K562 (cell line): Measurements from ENCODE around the gene OVOL1. TPM values are rescaled to one million over a fixed set of nuclear protein-coding genes. Genes with fewer than 3 reads are reported as not detected.

ENCODE experiments used
- ATAC-seq: fragments of 200-7000 bp; cut with Tn5 transposase; 3 replicates; pipeline ENCODE4 v1.9.1; 2020; ENCODE audit warnings: moderate library complexity
- BruUV-seq: library from RNA; stranded (reverse); fragments of 400-500 nt; replicated peaks from 2 replicates; lab custom pipeline; 2021; lab: Mats Ljungman, UMichigan
- CTCF ChIA-PET: fragments of 300-600 bp; formaldehyde crosslinking; extraction: SDS; loops from one replicate; lab custom pipeline; 2021; ENCODE audit warnings: low intra/inter-chr PET ratio; lab: Yijun Ruan, JAX
- POLR2A ChIA-PET: fragments of 300-600, 350-650 bp; sonication (Branson Sonifier 250); formaldehyde crosslinking; extraction: SDS; loops from one replicate; lab custom pipeline; 2021; ENCODE audit warnings: antibody characterized with exemption, inconsistent platforms; lab: Yijun Ruan, JAX
- DNase-seq, 4 experiments: peaks; one replicate each; pipeline versions ENCODE4 v3.0.0 to v3.0.0-alpha.2; 2011 to 2018; ENCODE audit warnings: low spot score in 3 of 4, mixed read lengths in 3 of 4; ENCODE audit errors: extremely low read depth in 1 of 4
- FAIRE-seq: peaks from 2 replicates; lab custom pipeline; 2011; peaks lifted over from hg19 to GRCh38; lab: Jason Lieb, UNC
- H2AFZ ChIP-seq: 2 replicates; pipeline ENCODE4 v1.6.0; 2011; ENCODE audit warnings: low read depth, low read length, control low read depth, inconsistent platforms
- H3K27ac ChIP-seq: fragments of 200-600 bp; 3 replicates; pipeline ENCODE4 v1.8.0; 2011; ENCODE audit warnings: low read depth, mild to moderate bottlenecking, control low read depth, inconsistent platforms, low read length, moderate library complexity, mixed read lengths; ENCODE audit errors: extremely low read depth
- H3K27me3 ChIP-seq, 2 experiments: fragments of 300-600 bp in 1 of 2; 2 replicates in 1 of 2; 3 replicates in 1 of 2; pipeline versions ENCODE4 v1.6.0 to v1.8.0; 2011; ENCODE audit warnings: inconsistent platforms in 2 of 2, low read length in 2 of 2, mild to moderate bottlenecking in 1 of 2, mixed read lengths in 1 of 2, moderate library complexity in 1 of 2; ENCODE audit not compliant: control insufficient read depth in 2 of 2, insufficient read depth in 2 of 2
- H3K36me3 ChIP-seq: fragments of 300-600 bp; 3 replicates; pipeline ENCODE4 v1.8.0; 2011; ENCODE audit warnings: mild to moderate bottlenecking, low read length, inconsistent platforms; ENCODE audit not compliant: control insufficient read depth, insufficient read depth
- H3K4me1 ChIP-seq, 2 experiments: fragments of 200-600 bp in 1 of 2; replicated peaks in 1 of 2; 2 replicates in 1 of 2; 3 replicates in 1 of 2; pipeline versions ENCODE4 v1.5.1 to v1.8.0; 2011; ENCODE audit warnings: inconsistent platforms in 2 of 2, low read length in 2 of 2, mild to moderate bottlenecking in 1 of 2, mixed read lengths in 1 of 2, moderate library complexity in 1 of 2; ENCODE audit not compliant: control insufficient read depth in 2 of 2, insufficient read depth in 2 of 2
- H3K4me2 ChIP-seq: 2 replicates; pipeline ENCODE4 v1.6.1; 2011; ENCODE audit warnings: low read length, control low read depth, inconsistent platforms, mixed read lengths; ENCODE audit not compliant: insufficient read depth
- H3K4me3 ChIP-seq: fragments of 200-600 bp; sonication (generic), shearing (Covaris generic); 2 replicates; pipeline ENCODE4 v1.5.1; 2016; ENCODE audit warnings: control low read depth, inconsistent platforms
- H3K79me2 ChIP-seq: fragments of 200-600 bp; 3 replicates; pipeline ENCODE4 v1.8.0; 2011; ENCODE audit warnings: low read length, inconsistent platforms; ENCODE audit not compliant: control insufficient read depth, insufficient read depth
- H3K9ac ChIP-seq, 2 experiments: 2 replicates each; pipeline versions ENCODE4 v1.6.0 to v1.6.1; 2011; ENCODE audit warnings: low read depth in 2 of 2, low read length in 2 of 2, control low read depth in 1 of 2, inconsistent platforms in 1 of 2, mild to moderate bottlenecking in 1 of 2, mixed read lengths in 1 of 2; ENCODE audit not compliant: insufficient read depth in 1 of 2
- H3K9me1 ChIP-seq: one replicate; pipeline ENCODE4 v1.6.0; 2011; ENCODE audit warnings: inconsistent platforms, mild to moderate bottlenecking, low read length, moderate library complexity; ENCODE audit not compliant: control insufficient read depth, insufficient read depth
- H3K9me3 ChIP-seq: replicated peaks from 2 replicates; pipeline ENCODE4 v1.5.1; 2011; ENCODE audit warnings: low read depth, low read length, inconsistent platforms; ENCODE audit not compliant: control insufficient read depth, insufficient read depth
- H4K20me1 ChIP-seq: replicated peaks from 2 replicates; pipeline ENCODE4 v1.6.1; 2011; ENCODE audit warnings: low read length, inconsistent platforms, mixed read lengths; ENCODE audit not compliant: control insufficient read depth, insufficient read depth
- ETS2 ChIP-seq: IDR thresholded peaks from 2 replicates; pipeline ENCODE4 v1.6.1; 2016; ENCODE audit warnings: borderline replicate concordance, missing genetic modification characterization, mild to moderate bottlenecking, moderate library complexity, missing compliant biosample characterization; ENCODE audit not compliant: poor library complexity, severe bottlenecking
- KAT7 ChIP-seq: sonication (generic); formaldehyde crosslinking; IDR thresholded peaks from 2 replicates; pipeline ENCODE4 v1.8.0; 2022; ENCODE audit warnings: missing genetic modification reagents, mild to moderate bottlenecking, borderline replicate concordance
- MXI1 ChIP-seq: IDR thresholded peaks from 2 replicates; pipeline ENCODE4 v1.6.1; 2011; ENCODE audit warnings: low read depth, mild to moderate bottlenecking, improper control_type of control experiment, low read length
- NFIX ChIP-seq: fragments of 250-450 bp; sonication (Bioruptor Pico); IDR thresholded peaks from 2 replicates; pipeline ENCODE4 v1.4.0; 2020; ENCODE audit warnings: low read depth, mild to moderate bottlenecking, moderate library complexity
- OTX1 ChIP-seq: fragments of 450-650 bp; formaldehyde crosslinking; IDR thresholded peaks from 2 replicates; pipeline ENCODE4 v1.4.0; 2022; ENCODE audit warnings: mild to moderate bottlenecking
- POLR3G ChIP-seq: IDR thresholded peaks from 2 replicates; pipeline ENCODE4 v1.6.1; 2011; ENCODE audit not compliant: insufficient read length, insufficient replicate concordance; ENCODE audit errors: extremely low read depth
- PTRF ChIP-seq: fragments of 450-650 bp; IDR thresholded peaks from 2 replicates; pipeline ENCODE4 v1.6.1; 2016; ENCODE audit warnings: mild to moderate bottlenecking, missing genetic modification characterization, missing compliant biosample characterization
- RAD21 ChIP-seq, 2 experiments: fragments of 250-450 bp in 1 of 2; fragments of 450-650 bp in 1 of 2; sonication (Bioruptor Pico) in 1 of 2; formaldehyde crosslinking in 1 of 2; IDR thresholded peaks in 1 of 2; conservative IDR thresholded peaks in 1 of 2; 2 replicates each; pipeline versions ENCODE4 v1.4.0 to v1.8.0; 2020 to 2022; ENCODE audit warnings: mild to moderate bottlenecking in 2 of 2, moderate library complexity in 1 of 2
- SRSF7 ChIP-seq: fragments of 200-400 bp; formaldehyde crosslinking; optimal IDR thresholded peaks from 2 replicates; pipeline ENCODE3; 2017; ENCODE audit warnings: mild to moderate bottlenecking, low read depth, low read length
- TAF7 ChIP-seq: fragments of 450-650 bp; IDR thresholded peaks from 2 replicates; pipeline ENCODE4 v1.6.1; 2016; ENCODE audit warnings: missing genetic modification characterization, missing compliant biosample characterization
- TAL1 ChIP-seq: fragments of 450-650 bp; IDR thresholded peaks from 2 replicates; pipeline ENCODE4 v1.6.1; 2016; ENCODE audit warnings: mild to moderate bottlenecking
- ZMIZ1 ChIP-seq, 2 experiments: fragments of 150-350 bp in 1 of 2; IDR thresholded peaks; 2 replicates each; pipeline ENCODE4 v1.6.1; 2012 to 2016; ENCODE audit warnings: low read depth in 2 of 2, low read length in 2 of 2, mild to moderate bottlenecking in 1 of 2, moderate library complexity in 1 of 2
- ZNF707 ChIP-seq: fragments of 250-450 bp; sonication (Bioruptor Pico); conservative IDR thresholded peaks from 2 replicates; pipeline ENCODE4 v1.8.0; 2022; ENCODE audit warnings: inconsistent platforms, mild to moderate bottlenecking, moderate library complexity
- WGBS: fragments of 100-300 bp; shearing (Covaris generic); methylation state at CpG from one replicate; pipeline ENCODE4 v1.1.6; 2016; ENCODE audit warnings: low coverage, mixed read lengths; ENCODE audit not compliant: insufficient coverage; ENCODE audit errors: missing lambda C conversion rate; 5-methylcytosine and 5-hydroxymethylcytosine counted together
- in situ Hi-C: fragments of 300-500 bp; cut with MboI; formaldehyde crosslinking; loops from 4 replicates; pipeline ENCODE4 v1.15.0; 2018; ENCODE audit warnings: inconsistent platforms, mixed read lengths
- intact Hi-C: fragments of 100-400 bp; cut with micrococcal nuclease; formaldehyde crosslinking; loops from 2 replicates; pipeline ENCODE4 v1.14.2; 2022
- polyA plus RNA-seq, 8 experiments: library from polyadenylated mRNA; depleted of rRNA in 4 of 8; stranded (reverse) in 5 of 8; unstranded in 3 of 8; fragments of >200 nt; fragmentation: Nextera tagmentation in 2 of 8; fragmentation: Illumina TruSeq in 1 of 8; extraction: Ambion mirVana in 2 of 8; extraction: Trizol in 1 of 8; gene quantifications; 2 replicates each; pipeline versions ENCODE4 v1.2.1 to v1.2.3, GENCODE V29; 2011 to 2014; ENCODE audit warnings: inconsistent platforms in 1 of 8, missing spikeins in 1 of 8
- total RNA-seq, 7 experiments: library from RNA; depleted of rRNA in 6 of 7; stranded (reverse); fragments of >200 nt in 6 of 7; fragmentation: Illumina TruSeq in 2 of 7; extraction: Trizol in 2 of 7; gene quantifications; 2 replicates each; pipeline versions ENCODE4 v1.2.1 to v1.2.3, GENCODE V29; 2011 to 2021; ENCODE audit warnings: low replicate concordance in 1 of 7

The OVOL1 gene
- total and polyA plus RNA-seq, 9 of the 15 experiments (the other 6 are each of a cell fraction or from before 2014, with no cell fraction given), result 0.09 TPM; not detected in 8

GRCh38 chr11:65803797-65804492, 17.1 kb downstream of the OVOL1 start:
- in situ Hi-C loops, result no loop called here
- Histone ChIP-seq H3K9ac (peak overlapping the region in 1 of 2 experiments; percentile 35; a peak in 1 of 4 replicates), H3K79me2 (no peaks in the 10 kb centered on the region), H4K20me1 (0 out of 2 replicates have a peak, but pooled peaks cover 8% of the 10 kb centered on the region), H3K9me1 (no peaks in the 10 kb centered on the region), H3K4me2 (no peak overlapping the region), H3K36me3 (no peaks in the 10 kb centered on the region), H3K4me3 (no peak overlapping the region), H3K4me1 (peaks cover 4 to 11% of the 10 kb centered on the region in 2 experiments; a peak in 4 of 5 replicates), H3K27me3 (peaks cover 38 to 59% of the 10 kb centered on the region in 2 experiments), H2AFZ (no peak overlapping the region), H3K9me3 (no peaks in the 10 kb centered on the region), H3K27ac (no peak overlapping the region)
- CTCF ChIA-PET, result no interaction called here
- peak; percentile 53 for ATAC-seq
- FAIRE-seq, result no peak
- POLR2A ChIA-PET, result interaction anchor here (0.8 to 1.3 kb wide), 3 partner anchors 9 to 27 kb away, joined by 3 to 6 read pairs (median 5); no protein-coding TSS in a partner anchor
- intact Hi-C loops, result no loop called here
- TF ChIP-seq MXI1 (no peak), OTX1 (CRISPR knock-in tag) (no peak), NFIX (CRISPR knock-in tag) (no peak), ETS2 (tag) (no peak), TAL1 (no peak), RAD21 (CRISPR knock-in tag; conservative IDR thresholded peaks at IDR 0.05 in 1 of 2, IDR thresholded peaks at IDR 0.05 in 1 of 2) (no peak), TAF7 (tag) (no peak), PTRF (tag) (no peak), KAT7 (CRISPR knock-in tag) (no peak), POLR3G (no peak), ZMIZ1 (IDR thresholded peaks at IDR 0.05; ENCODE audit: low read depth in 2 of 2, low read length in 2 of 2) (no peak), SRSF7 (no peak), ZNF707 (CRISPR knock-in tag) (no peak)
- no TSS peak for BruUV-seq
- no peak for DNase-seq
- WGBS, result 9% methylated on average over 21 of the region's 21 CpGs
